PFSK-1 (cell line): Measurements from ENCODE around the gene RASSF1.

Experiments used
- FOXP2 ChIP-seq: optimal IDR thresholded peaks from 2 replicates; pipeline ENCODE3; 2011; ENCODE audit warnings: borderline replicate concordance, control low read depth, inconsistent platforms; ENCODE audit not compliant: insufficient read depth; ENCODE audit errors: extremely low read length, extremely low read depth
- POLR2AphosphoS5 ChIP-seq: IDR thresholded peaks from 2 replicates; pipeline ENCODE4 v1.6.1; 2012; ENCODE audit warnings: low read depth, mild to moderate bottlenecking, control low read depth, low read length, moderate library complexity
- SIN3A ChIP-seq: IDR thresholded peaks from 2 replicates; pipeline ENCODE4 v1.6.1; 2012; ENCODE audit warnings: mild to moderate bottlenecking, low read length, moderate library complexity, borderline replicate concordance; ENCODE audit not compliant: insufficient read depth
- TAF1 ChIP-seq: IDR thresholded peaks from 2 replicates; pipeline ENCODE4 v1.6.1; 2012; ENCODE audit warnings: low read length, control low read depth, borderline replicate concordance; ENCODE audit not compliant: insufficient read depth
- TF ChIP-seq, protein P1 (sequence below), 2 experiments: IDR thresholded peaks; 2 replicates each; pipeline versions ENCODE4 v1.6.1 to v1.8.0; 2011 to 2012; ENCODE audit warnings: low read depth in 2 of 2, low read length in 2 of 2, control low read depth in 1 of 2, inconsistent platforms in 1 of 2, mild to moderate bottlenecking in 1 of 2, moderate library complexity in 1 of 2; ENCODE audit not compliant: insufficient read depth in 1 of 2

The RASSF1 gene

DNA sequence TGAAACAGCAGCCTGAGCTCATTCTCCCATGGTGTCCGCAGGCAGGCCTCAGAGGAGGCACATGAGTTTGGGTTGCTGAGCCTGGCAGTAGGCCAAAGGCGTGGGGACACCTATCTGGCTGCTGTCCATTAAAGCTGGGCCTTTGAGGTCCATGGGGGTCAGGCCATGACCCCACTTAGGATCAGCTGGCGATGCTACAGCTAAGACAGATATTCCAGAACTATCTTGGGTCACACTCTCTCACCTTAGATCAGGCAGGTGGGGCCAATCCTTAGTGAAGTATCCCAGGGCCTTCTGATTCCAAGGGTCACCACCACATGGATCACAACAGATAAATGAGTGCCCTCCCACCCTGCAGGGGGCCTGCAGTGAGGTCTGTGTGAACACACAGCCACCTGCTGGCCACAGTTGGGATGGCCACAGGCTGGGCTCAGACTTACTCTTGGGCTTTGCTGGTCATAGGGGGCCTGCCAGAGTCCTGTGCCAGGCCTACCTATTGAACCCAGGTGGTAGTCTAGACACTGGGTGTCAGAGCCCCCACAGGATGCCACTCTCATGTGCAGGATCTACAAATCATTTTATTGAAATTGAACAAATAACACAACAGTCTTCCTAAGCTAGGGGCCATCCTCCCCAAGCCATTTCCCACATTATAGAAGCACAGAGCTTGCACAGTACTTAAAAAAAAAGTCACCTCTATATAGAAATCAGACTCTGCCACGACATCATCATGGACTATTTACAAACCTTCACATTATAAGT, 16.1 kb downstream of the RASSF1 start:
- no peak for TF ChIP-seq POLR2AphosphoS5
- TF ChIP-seq SIN3A: no peak
- TF ChIP-seq FOXP2: no peak

DNA sequence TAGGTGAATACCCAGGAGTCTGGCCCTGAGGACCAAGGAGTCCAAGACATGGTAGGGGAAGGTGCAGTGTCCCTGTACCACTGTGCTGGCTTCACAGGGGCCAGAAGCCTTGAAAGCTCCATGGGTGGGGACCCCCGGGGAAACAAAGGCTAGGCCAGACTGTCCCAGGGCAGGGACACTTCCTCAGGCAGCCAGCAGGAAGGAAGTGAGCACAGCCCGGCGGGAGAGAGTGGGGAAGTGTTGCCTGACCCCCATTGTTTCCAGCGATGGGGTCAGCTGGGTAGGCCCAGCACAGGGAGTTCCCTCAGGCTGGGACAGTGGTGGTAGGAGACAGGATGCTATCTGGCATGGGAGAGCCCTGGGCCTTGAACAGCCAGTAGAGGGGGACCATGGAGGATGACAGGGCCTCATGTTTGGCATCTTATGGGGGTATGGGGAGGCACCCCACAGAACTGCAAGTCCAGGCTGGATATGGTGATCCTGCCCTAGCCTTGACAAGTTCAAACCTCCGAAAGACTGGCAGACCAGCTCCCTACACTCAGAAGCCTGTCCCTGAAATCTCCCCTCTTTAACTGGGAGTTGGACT, 16.9 kb downstream of the RASSF1 start:
- TF ChIP-seq POLR2AphosphoS5 (no peak), FOXP2 (no peak), SIN3A (no peak), TAF1 (no peak)
- TF ChIP-seq, protein P1, sequence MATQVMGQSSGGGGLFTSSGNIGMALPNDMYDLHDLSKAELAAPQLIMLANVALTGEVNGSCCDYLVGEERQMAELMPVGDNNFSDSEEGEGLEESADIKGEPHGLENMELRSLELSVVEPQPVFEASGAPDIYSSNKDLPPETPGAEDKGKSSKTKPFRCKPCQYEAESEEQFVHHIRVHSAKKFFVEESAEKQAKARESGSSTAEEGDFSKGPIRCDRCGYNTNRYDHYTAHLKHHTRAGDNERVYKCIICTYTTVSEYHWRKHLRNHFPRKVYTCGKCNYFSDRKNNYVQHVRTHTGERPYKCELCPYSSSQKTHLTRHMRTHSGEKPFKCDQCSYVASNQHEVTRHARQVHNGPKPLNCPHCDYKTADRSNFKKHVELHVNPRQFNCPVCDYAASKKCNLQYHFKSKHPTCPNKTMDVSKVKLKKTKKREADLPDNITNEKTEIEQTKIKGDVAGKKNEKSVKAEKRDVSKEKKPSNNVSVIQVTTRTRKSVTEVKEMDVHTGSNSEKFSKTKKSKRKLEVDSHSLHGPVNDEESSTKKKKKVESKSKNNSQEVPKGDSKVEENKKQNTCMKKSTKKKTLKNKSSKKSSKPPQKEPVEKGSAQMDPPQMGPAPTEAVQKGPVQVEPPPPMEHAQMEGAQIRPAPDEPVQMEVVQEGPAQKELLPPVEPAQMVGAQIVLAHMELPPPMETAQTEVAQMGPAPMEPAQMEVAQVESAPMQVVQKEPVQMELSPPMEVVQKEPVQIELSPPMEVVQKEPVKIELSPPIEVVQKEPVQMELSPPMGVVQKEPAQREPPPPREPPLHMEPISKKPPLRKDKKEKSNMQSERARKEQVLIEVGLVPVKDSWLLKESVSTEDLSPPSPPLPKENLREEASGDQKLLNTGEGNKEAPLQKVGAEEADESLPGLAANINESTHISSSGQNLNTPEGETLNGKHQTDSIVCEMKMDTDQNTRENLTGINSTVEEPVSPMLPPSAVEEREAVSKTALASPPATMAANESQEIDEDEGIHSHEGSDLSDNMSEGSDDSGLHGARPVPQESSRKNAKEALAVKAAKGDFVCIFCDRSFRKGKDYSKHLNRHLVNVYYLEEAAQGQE (IDR thresholded peaks at IDR 0.05; ENCODE audit: insufficient read depth in 1 of 2, low read depth in 2 of 2, low read length in 2 of 2): no peak

DNA sequence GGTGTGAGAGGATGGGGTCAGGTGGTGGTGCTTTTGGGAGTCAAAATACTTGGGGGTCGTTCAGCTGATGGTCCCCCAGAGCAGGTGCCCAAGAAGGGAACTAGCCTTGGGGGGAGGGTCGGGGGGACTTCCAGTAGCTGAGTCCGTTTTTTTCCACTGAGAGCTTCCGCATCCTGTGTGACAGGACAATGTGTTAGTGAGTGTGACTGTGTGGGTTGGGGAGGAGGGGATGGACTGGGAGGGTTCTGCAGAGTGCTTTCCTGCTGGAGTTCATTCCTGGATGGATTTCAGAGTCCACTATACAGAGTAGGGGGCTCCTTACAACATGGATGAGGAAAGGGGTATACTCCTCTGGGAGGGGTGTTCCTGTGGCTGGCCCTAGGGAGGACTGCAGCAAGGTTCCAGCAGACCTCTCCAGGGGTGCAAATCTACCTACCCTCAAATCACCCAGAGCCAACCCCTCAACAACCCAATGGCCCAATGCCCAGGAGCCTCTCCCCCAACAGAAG, 17.5 kb downstream of the RASSF1 start:
- TF ChIP-seq, protein P1 (IDR thresholded peaks at IDR 0.05; ENCODE audit: insufficient read depth in 1 of 2, low read depth in 2 of 2, low read length in 2 of 2): no peak
- TF ChIP-seq POLR2AphosphoS5 (no peak), SIN3A (no peak), TAF1 (no peak), FOXP2 (no peak)

- TF ChIP-seq, protein P1 (IDR thresholded peaks at IDR 0.05; ENCODE audit: insufficient read depth in 1 of 2, low read depth in 2 of 2, low read length in 2 of 2): no peak
- TF ChIP-seq TAF1: 0 out of 2 replicates have a peak, but pooled peaks have one; percentile 32
- TF ChIP-seq SIN3A: no peak
Observed at GRCh38 chr3:50322386-50323091, 18.1 kb downstream of the RASSF1 start, which contains the start of gene HYAL2. Gene HYAL2 (minus strand): TSS chr3:50322745. CDS start chr3:50320489, 2,256 bp downstream.

DNA sequence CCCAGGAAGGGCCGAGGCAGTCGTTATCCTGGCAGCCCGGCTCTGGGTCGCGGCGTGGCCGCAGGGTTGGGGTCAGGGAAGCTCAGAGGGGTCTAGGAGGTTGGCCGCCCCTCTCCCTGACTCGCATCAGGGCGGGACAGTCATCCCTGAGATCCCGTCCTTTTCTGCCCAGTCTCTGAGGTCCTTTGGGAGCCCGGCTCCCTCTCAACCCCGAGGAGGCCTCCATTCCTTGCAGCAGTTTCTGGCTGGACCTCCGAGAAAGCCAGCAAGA, 18.6 kb downstream of the RASSF1 start:
- TF ChIP-seq SIN3A: no peak
- TF ChIP-seq, protein P1 (IDR thresholded peaks at IDR 0.05; ENCODE audit: insufficient read depth in 1 of 2, low read depth in 2 of 2, low read length in 2 of 2): no peak
- TF ChIP-seq TAF1: no peak
- no peak for TF ChIP-seq POLR2AphosphoS5
- TF ChIP-seq FOXP2: no peak
